Measurements from ENCODE around the gene CNTD1.
"Not testable (repeated sequence)": the region's sequence is repeated elsewhere in the genome, so short reads cannot be mapped to it uniquely, and the experiment has no call there.

The CNTD1 gene

DNA sequence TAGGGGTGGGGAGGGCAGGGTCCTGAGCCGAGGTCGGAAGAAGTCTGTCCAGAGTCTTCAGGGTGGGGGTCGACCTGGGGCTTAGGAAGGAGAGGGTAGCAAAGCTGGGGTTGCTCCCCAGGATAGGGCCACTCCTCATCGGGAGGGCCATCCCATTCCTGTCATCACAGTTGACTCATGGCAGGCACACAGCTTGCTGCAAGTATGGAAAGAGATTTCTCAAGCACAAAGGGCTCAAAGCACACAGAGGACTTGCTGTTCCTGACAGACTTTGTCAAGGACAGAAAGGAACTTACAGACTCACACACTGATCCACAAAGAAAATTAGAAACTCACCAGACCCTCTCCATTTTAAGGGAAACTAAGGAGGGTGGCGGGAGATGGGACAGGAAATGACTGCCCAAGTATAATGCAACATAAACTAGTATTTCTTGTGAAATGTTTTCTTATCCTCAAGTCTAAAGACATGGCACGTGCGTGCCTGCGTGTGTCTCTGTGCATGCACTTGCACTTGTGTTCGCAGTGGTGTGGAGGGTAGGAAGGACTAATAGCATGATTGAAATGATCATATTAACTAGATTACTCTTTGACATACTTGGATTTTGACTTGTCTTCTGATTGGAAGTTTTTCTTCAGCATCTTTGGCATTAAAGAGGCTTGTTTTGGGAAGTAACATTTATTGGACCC is 48.1 kb downstream of the CNTD1 start:
- DNase-seq = peak; percentile 17

DNA sequence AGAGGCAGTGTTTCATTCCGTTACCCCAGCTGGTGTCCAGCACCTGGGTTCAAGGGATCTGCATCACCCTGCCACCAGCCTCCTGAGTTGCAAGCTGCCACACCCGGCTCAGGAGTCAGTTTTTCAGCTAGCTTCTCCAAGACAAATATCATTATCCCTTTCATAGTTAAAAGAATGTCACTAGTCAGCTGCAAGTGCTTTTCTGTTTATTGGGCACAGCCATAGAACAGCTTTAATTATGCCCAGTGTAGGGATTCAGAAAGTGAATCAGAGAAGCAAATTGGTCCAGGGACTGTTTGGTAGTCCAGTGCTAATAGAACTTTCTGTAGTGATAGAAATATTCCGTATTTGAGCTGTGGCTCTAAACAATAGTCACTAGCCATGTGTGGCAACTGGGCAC is 49.4 kb downstream of the CNTD1 start:
- DNase-seq = peak; percentile 47

DNA sequence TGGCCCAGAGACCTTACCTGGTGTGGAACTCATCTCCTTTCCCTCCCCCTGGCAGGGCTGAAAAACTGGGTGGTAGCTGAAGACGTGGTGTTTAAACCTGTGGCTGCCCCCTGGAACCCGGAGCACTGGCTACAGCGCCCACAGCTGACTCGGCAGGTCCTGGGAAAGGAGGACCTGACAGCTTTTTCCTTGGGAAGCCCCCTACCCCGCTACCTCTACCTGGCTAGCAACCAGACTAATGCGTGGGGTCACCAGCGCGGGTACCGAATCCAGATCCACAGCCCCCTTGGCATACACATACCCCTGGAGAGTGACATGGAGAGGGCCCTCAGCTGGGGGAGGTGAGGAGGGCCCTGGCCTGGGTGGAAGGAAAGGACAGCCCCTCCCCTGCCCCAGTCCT is 50.4 kb downstream of the CNTD1 start:
- no peak for DNase-seq

DNA sequence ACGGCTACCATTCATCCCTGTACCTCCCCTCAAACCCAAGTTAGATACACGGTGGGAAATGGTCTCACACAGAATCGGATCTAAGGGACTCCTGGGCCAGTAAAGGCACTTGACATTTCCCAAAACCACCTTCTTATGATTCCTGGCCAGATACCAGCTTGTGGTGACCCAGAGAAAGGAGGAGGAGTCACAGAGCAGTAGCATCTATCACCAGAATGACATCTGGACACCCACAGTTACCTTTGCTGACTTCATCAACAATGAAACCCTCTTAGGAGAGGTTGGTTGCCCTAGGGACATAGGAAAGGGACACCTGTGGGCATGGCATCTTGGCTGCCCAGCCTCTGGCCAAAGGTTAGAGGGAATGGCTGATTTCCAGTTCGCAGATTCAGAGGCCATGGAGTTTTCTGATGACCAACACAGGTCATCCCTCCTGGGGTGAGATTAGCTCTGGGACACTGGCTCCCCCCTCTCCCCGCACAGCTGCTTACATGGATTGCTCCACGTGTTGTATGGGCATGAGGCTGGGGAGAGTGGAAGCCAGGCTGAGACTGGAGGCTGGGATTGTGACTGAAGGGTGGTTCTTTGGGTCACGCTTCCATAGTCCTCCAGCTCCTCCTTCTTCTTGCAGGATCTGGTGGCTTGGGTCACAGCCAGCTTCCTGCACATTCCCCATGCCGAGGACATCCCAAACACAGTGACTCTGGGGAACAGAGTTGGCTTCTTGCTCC is 51.0 kb downstream of the CNTD1 start:
- peak; percentile 12 for DNase-seq

DNA sequence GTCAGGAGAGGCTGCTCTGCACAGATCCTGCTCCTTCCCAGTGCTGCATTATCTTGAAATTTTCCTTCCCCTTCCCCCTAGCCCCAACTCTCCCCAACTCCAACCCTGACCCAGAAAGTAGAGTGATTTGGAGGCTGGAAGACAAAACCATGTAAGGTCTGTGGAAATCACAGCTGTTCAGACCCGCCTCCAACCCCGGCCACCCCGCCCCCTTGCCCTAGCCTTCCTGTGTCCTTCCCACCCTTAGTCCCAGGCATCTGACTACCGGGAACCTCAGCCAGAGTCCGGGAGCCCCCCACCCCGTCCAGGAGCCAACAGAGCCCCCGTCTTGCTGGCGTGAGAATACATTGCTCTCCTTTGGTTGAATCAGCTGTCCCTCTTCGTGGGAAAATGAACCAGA is 52.3 kb downstream of the CNTD1 start, which contains the start of gene AOC3:
AOC3 (plus strand) TSS at position 246 of the 400 bp plus-strand sequence; CDS start at position 391, 145 bp downstream.
- no peak for DNase-seq

DNA sequence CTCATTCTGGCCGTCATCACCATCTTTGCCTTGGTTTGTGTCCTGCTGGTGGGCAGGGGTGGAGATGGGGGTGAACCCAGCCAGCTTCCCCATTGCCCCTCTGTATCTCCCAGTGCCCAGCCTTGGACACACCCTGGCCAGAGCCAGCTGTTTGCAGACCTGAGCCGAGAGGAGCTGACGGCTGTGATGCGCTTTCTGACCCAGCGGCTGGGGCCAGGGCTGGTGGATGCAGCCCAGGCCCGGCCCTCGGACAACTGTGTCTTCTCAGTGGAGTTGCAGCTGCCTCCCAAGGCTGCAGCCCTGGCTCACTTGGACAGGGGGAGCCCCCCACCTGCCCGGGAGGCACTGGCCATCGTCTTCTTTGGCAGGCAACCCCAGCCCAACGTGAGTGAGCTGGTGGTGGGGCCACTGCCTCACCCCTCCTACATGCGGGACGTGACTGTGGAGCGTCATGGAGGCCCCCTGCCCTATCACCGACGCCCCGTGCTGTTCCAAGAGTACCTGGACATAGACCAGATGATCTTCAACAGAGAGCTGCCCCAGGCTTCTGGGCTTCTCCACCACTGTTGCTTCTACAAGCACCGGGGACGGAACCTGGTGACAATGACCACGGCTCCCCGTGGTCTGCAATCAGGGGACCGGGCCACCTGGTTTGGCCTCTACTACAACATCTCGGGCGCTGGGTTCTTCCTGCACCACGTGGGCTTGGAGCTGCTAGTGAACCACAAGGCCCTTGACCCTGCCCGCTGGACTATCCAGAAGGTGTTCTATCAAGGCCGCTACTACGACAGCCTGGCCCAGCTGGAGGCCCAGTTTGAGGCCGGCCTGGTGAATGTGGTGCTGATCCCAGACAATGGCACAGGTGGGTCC is 52.9 kb downstream of the CNTD1 start:
- DNase-seq = not testable (repeated sequence)

DNA sequence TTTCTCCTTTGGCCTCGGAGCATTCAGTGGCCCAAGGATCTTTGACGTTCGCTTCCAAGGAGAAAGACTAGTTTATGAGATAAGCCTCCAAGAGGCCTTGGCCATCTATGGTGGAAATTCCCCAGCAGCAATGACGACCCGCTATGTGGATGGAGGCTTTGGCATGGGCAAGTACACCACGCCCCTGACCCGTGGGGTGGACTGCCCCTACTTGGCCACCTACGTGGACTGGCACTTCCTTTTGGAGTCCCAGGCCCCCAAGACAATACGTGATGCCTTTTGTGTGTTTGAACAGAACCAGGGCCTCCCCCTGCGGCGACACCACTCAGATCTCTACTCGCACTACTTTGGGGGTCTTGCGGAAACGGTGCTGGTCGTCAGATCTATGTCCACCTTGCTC is 53.7 kb downstream of the CNTD1 start:
- DNase-seq = no peak

DNA sequence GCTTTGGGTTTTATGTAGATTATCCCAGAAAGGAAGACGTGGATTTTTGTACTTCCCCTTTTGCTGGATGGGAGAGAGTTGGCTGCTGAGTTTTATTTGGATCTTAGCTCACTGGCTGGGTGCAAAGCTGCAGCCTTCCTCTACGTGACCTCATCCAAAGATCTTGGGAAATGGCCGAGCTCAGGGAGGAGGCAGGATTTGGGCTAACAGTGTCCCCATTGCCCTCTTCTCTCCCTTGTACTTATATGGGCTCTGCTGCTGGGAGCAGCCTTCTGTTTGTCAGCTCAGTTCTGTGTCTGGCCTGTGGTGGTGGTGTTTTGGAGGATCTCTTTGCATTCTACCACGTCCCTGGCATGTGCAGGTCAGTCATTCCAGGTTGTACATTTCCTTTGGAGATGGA is 54.3 kb downstream of the CNTD1 start:
- DNase-seq = no peak

DNA sequence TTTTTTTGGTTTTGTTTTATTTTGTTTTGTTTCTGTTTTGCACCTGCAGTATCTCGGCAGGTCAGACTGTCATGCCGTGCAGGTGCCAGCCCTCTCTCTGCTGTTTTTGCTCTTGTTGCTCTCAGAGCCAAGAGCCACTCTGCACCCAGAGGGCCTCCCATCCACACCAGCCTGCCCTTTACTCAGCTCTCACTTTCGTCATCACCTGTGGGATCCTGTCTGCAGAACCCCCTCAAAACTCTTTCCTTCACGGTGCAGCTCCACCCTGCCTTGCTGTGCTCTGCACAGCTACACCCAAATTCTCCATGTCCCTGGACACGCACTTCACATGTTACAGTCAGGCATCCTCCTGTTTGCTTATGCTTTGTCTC is 54.9 kb downstream of the CNTD1 start:
- no peak for DNase-seq

DNA sequence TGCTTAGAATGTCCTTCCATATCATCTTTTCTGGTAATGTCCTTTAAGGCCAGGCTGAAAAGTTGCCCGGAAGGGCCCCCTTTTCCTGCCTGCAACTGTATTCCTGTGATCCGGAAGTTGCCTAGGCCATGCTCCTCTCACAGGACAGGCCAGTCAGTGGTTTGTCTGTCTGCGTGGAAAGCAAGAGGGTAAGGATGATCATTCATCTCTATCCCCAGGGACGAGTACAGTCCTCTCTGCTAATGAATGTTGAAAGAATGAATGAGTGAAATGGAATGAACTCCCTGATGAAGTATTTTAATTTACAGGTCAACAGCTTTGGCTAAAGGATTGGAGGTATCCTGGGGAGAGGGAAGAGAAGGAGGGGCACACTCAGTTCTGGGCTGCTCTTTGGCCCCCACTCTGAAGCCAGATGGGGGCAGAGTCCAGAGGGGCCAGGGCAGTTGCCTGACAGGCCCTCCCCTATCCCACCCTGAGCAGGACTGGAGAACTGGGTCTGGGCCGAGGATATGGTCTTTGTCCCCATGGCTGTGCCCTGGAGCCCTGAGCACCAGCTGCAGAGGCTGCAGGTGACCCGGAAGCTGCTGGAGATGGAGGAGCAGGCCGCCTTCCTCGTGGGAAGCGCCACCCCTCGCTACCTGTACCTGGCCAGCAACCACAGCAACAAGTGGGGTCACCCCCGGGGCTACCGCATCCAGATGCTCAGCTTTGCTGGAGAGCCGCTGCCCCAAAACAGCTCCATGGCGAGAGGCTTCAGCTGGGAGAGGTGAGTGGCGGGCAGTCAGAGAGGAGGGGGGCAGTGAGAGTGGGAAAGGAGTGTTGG is 55.5 kb downstream of the CNTD1 start:
- no peak for DNase-seq

DNA sequence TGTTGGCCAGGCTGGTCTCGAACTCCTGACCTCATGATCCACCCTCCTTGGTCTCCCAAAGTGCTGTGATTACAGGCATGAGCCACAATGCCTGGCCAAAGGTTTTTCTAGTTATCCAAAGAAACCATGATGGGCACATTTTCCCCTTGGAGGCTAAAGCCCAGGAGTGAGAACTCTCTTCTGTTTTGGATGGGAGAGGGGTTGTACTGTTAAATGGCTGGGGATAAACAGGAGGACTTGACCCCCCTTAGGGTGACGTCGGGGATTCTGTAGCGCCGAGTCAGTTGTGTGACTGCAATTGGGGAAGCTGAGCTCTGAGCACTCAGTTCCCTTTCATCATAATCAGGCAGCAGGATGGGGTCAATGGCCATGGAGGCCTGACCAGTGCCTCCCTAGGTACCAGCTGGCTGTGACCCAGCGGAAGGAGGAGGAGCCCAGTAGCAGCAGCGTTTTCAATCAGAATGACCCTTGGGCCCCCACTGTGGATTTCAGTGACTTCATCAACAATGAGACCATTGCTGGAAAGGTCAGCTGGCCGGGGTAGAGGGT is 56.5 kb downstream of the CNTD1 start:
- DNase-seq = no peak

DNA sequence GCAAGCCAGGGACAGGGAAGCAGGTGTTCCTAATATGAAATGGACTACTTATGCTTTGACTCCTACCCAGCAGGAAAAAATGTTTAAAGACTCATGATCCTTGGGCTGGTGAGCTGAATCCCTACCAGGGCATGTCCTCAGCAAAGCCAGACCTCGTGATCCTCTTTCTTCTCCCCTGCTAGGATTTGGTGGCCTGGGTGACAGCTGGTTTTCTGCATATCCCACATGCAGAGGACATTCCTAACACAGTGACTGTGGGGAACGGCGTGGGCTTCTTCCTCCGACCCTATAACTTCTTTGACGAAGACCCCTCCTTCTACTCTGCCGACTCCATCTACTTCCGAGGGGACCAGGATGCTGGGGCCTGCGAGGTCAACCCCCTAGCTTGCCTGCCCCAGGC is 57.4 kb downstream of the CNTD1 start:
- not testable (repeated sequence) for DNase-seq

DNA sequence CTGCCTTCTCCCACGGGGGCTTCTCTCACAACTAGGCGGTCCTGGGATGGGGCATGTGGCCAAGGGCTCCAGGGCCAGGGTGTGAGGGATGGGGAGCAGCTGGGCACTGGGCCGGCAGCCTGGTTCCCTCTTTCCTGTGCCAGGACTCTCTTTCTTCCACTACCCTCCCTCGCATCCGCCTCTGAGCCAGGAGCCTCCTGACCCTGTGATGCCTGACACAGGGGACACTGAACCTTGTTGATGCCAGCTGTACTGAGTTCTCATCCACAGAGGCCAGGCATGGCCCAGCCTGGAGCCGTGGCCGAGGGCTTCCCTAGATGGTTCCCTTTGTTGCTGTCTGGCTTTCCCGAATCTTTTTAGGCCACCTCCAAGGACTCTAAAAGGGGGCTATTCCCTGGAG is 57.9 kb downstream of the CNTD1 start:
- DNase-seq = not testable (repeated sequence)

DNA sequence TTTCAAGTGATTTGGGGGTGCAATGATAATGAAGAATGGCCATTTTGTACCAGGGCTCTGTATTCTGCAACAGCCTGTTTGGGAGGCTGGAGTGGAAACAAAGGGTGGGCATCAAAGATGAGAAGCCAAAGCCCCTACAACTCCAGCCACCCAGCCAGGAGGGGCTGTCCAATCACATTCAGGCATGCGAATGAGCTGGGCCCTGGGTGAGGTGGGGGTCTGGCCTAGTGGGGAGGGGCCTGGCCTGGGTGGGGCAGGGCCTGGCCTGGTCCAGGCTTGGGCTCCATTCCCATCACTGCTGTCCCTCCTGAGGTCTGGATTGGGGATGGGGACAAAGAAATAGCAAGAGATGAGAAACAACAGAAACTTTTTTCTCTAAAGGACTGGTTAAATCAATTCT is 58.7 kb downstream of the CNTD1 start:
- DNase-seq = no peak
